Measurements from ENCODE around the gene MYBPHL. TPM values are rescaled to one million over a fixed set of nuclear protein-coding genes. Genes with fewer than 3 reads are reported as not detected.

Gene MYBPHL
- polyA plus RNA-seq, 1 of the 3 experiments (the other 2 are of a cell fraction) = 0.07 TPM

GRCh38 chr1:109242387-109242786, 64.4 kb downstream of the MYBPHL start:
- H3K4me1 ChIP-seq (ENCODE audit: control insufficient read depth in 1 of 2, insufficient read depth in 2 of 2, low read depth in 1 of 2, low read length in 1 of 2) = peaks cover 11 to 14% of the 10 kb centered on the region in 2 experiments; a peak in 2 of 4 replicates
- ChIA-PET POLR2A (no interaction called here), CTCF (interaction anchor here (2.2 kb wide), 1 partner anchor 11 kb away, joined by 7 read pairs; no protein-coding TSS in a partner anchor)
- TF ChIP-seq ELF1 (IDR thresholded peaks at IDR 0.05) (no peak), REST (IDR thresholded peaks at IDR 0.05; ENCODE audit: low read depth, low read length) (no peak), SMC3 (IDR thresholded peaks at IDR 0.05; ENCODE audit: low read depth, low read length) (no peak), EZH2phosphoT487 (IDR thresholded peaks at IDR 0.05; ENCODE audit: borderline replicate concordance, low read depth) (no peak), CHD2 (IDR thresholded peaks at IDR 0.05; ENCODE audit: low read length, partially characterized antibody) (no peak), MEF2A (IDR thresholded peaks at IDR 0.05; ENCODE audit: borderline replicate concordance, low read depth) (no peak), FOSL2 (IDR thresholded peaks at IDR 0.05; ENCODE audit: borderline replicate concordance, low read depth) (no peak), GABPA (IDR thresholded peaks at IDR 0.05; ENCODE audit: low read depth) (no peak), RFX5 (IDR thresholded peaks at IDR 0.05; ENCODE audit: low read length) (no peak), RXRA (IDR thresholded peaks at IDR 0.05; ENCODE audit: borderline replicate concordance, low read depth) (no peak), TAF1 (IDR thresholded peaks at IDR 0.05; ENCODE audit: borderline replicate concordance, low read depth, low read length) (no peak), TEAD4 (IDR thresholded peaks at IDR 0.05; ENCODE audit: borderline replicate concordance, insufficient read depth) (no peak)
- no peaks in the 10 kb centered on the region for H3K27me3 ChIP-seq (ENCODE audit: insufficient read depth)
- H3K9ac ChIP-seq = no peak overlapping the region
- no peaks in the 10 kb centered on the region for H3K9me3 ChIP-seq
- 93% methylated on average over 7 of the region's 7 CpGs for WGBS (ENCODE audit: low lambda C conversion rate)
- H3K27ac ChIP-seq (ENCODE audit: low read depth in 2 of 2, low read length in 1 of 2) = no peak overlapping the region
- no peaks in the 10 kb centered on the region for H3K79me2 ChIP-seq (ENCODE audit: insufficient read depth)
- H3K4me2 ChIP-seq = no peak overlapping the region
- no peak for DNase-seq
- H3K36me3 ChIP-seq (replicated peaks in 1 of 2; ENCODE audit: control insufficient read depth in 1 of 2, insufficient read depth in 2 of 2, low read length in 1 of 2) = peaks cover 6 to 18% of the 10 kb centered on the region in 2 experiments
- peaks cover 8% of the 10 kb centered on the region for H3F3A ChIP-seq (replicated peaks; ENCODE audit: insufficient read depth)
- H3K9me2 ChIP-seq = no peaks in the 10 kb centered on the region
- no peaks in the 10 kb centered on the region for H4K20me1 ChIP-seq (ENCODE audit: insufficient read depth)
- H3K4me3 ChIP-seq (ENCODE audit: low read depth in 2 of 2, low read length in 1 of 2) = no peak overlapping the region
- no peak overlapping the region for H2AFZ ChIP-seq (ENCODE audit: low read depth)

Other genes with a start within 250 kb of the MYBPHL start
- 16.0 and 21.9 TPM in 2 replicates for gene TAF13, start 231.0 kb downstream of the MYBPHL start, polyA plus RNA-seq (2012; rRNA removed)
- 12.7 and 15.1 TPM in 2 replicates for gene TMEM167B, start 216.2 kb downstream of the MYBPHL start, polyA plus RNA-seq (2012; rRNA removed)
- 1.1 and 1.2 TPM in 2 replicates for gene ELAPOR1, start 192.9 kb downstream of the MYBPHL start, polyA plus RNA-seq (2012; rRNA removed)
- gene SARS1, start 93.1 kb downstream of the MYBPHL start, polyA plus RNA-seq (2012; rRNA removed) = 98.3 and 106 TPM in 2 replicates
- gene CELSR2, start 57.5 kb downstream of the MYBPHL start, polyA plus RNA-seq (2012; rRNA removed) = 1.7 and 3.5 TPM in 2 replicates
- gene PSRC1, start 23.9 kb downstream of the MYBPHL start, polyA plus RNA-seq (2012; rRNA removed) = 19.4 and 20.3 TPM in 2 replicates
- 8.5 and 13.7 TPM in 2 replicates for gene SORT1, start 90.9 kb upstream of the MYBPHL start, polyA plus RNA-seq (2012; rRNA removed)
- gene PSMA5, start 119.4 kb upstream of the MYBPHL start, polyA plus RNA-seq (2012; rRNA removed) = 118 and 139 TPM in 2 replicates
- gene SYPL2, start 159.5 kb upstream of the MYBPHL start, polyA plus RNA-seq (2012; rRNA removed) = 0.03 and 0.05 TPM in 2 replicates
- 3.9 and 4.0 TPM in 2 replicates for gene ATXN7L2, start 176.9 kb upstream of the MYBPHL start, polyA plus RNA-seq (2012; rRNA removed)
- 5.4 and 8.9 TPM in 2 replicates for gene CYB561D1, start 187.1 kb upstream of the MYBPHL start, polyA plus RNA-seq (2012; rRNA removed)
- 0.93 and 0.95 TPM in 2 replicates for gene AMIGO1, start 202.7 kb upstream of the MYBPHL start, polyA plus RNA-seq (2012; rRNA removed)
- not detected in 2 replicates for gene GPR61, start 232.9 kb upstream of the MYBPHL start, polyA plus RNA-seq (2012; rRNA removed)
- 4.0 and 4.8 TPM in 2 replicates for gene GNAI3, start 241.6 kb upstream of the MYBPHL start, polyA plus RNA-seq (2012; rRNA removed)